ENCODE results near the gene ACSF2.

DNA sequence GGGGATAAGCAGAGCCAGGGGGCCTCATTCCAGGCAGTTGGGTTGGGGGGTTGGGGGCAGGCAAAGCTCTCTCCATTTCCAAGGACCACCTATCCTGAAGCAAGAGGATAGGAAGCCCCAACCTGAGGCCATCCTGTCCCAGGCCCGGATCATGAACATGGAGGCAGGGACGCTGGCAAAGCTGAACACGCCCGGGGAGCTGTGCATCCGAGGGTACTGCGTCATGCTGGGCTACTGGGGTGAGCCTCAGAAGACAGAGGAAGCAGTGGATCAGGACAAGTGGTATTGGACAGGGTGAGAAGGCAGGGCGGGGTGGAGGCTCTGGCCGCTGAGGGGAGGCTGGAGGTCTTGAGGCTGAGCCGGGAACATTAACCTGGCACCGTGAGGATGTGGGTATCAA lies 46.3 kb downstream of the ACSF2 start:
- TF ChIP-seq RAD21 (conservative IDR thresholded peaks at IDR 0.05) = no peak
- no peak for TF ChIP-seq CTCF (IDR thresholded peaks at IDR 0.05; ENCODE audit: poor library complexity, severe bottlenecking)

Data from neural cell (in vitro differentiated cells).